Hepatic stellate cell (primary cell): Measurements from ENCODE around the gene PPFIA4.

Experiments
- DNase-seq: peaks from one replicate; pipeline ENCODE4 v3.0.0; 2011; ENCODE audit warnings: low spot score

The PPFIA4 gene

DNA sequence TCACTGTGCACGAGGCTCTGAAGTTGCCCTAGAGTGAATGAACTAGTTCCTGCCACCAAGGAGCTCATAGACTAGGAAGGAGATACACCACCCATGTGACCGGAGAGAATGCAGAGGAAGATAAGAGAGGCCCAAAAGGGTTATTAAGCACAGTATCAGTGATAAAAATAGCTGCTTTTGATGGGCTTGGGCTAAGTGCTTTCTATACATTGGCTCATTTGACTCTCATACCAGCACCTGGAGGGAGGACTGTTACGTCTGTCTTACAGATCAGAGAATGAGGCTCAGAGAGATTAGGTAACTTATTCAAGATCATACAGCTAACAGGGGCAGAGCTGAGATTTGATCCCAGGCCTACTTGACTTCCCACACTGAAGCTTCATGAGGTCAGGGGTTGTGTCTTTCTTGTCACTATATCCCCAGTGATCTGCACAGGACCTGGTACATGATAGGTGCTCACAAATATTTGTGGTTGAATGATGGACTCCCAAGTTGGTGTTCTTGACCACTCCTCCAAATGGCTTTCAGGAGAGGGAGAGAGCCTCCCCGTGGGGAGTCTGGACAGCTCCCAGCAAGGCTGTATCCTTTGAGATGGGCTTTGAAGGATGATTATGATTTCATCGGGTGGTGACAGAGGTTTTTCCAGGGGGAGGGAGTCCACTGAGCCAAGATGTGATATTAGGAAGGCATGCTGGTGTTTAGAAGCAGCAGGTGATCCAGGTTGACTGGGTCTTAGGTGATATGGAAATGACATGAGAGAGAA, 14.4 kb downstream of the PPFIA4 start:
- DNase-seq = no peak

DNA sequence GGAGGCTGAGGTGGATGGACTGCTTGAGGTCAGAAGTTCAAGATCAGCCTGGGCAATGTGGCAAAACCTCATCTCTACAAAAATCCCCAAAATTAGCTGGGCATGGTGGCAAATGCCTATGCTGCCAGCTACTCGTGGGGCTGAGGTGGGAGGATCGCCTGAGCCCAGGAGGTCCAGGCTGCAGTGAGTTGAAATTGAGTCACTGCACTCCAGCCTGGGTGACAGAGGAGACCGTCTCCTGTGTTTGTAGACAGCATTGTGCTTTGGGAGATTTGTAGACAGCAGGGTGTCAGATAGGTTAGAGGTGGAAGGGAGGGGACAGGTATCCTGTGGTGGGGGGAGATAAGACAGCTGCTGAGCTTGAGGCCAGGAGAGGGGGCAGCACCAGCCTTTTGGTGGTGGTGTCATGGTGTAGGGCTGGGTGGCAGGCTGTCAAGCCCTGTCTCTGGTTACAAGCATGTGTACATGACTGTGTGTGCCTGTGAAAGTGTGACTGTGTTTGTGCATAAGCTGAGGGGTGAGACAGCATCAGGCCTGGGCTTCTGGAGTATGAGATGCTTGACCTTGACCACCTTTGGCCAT, 15.2 kb downstream of the PPFIA4 start:
- no peak for DNase-seq

- DNase-seq = no peak
Measured at GRCh38 chr1:203043830-203044545, 17.7 kb downstream of the PPFIA4 start.

DNA sequence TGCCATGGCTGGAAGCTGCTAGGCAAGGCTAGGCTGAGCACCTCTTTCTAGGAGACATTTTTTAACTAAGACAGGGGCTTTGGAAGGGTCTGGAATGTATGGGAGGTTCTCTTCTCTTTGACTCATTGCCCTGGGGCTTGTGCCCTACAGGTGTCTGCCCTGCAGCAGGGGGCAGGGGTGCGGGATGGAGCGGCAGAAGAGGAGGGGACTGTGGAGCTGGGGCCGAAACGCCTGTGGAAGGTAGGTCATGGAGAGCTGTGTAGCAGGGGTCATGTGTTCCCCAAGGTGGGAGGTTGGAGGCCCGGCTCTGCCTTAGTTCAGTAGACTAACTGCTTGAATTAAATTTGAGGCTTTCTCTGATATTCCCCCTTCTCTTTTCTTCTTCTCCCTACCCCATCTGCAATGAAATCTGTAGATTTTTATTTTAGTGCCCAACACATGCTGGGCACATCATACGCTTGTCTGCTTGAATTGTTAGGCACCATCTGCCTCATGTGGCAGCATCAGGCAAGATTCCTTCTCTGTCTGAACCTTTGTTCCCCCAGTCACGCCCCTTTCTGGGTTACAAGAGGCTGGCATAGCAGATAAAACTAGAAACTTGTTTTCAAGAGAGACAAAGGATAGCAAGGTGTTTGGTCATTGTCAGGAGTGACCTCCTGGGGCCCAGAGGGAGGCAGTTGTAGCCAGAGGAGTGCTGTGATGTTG, 18.4 kb downstream of the PPFIA4 start:
- DNase-seq = no peak

- DNase-seq = no peak
Measured at GRCh38 chr1:203045336-203045735, 19.0 kb downstream of the PPFIA4 start.

DNA sequence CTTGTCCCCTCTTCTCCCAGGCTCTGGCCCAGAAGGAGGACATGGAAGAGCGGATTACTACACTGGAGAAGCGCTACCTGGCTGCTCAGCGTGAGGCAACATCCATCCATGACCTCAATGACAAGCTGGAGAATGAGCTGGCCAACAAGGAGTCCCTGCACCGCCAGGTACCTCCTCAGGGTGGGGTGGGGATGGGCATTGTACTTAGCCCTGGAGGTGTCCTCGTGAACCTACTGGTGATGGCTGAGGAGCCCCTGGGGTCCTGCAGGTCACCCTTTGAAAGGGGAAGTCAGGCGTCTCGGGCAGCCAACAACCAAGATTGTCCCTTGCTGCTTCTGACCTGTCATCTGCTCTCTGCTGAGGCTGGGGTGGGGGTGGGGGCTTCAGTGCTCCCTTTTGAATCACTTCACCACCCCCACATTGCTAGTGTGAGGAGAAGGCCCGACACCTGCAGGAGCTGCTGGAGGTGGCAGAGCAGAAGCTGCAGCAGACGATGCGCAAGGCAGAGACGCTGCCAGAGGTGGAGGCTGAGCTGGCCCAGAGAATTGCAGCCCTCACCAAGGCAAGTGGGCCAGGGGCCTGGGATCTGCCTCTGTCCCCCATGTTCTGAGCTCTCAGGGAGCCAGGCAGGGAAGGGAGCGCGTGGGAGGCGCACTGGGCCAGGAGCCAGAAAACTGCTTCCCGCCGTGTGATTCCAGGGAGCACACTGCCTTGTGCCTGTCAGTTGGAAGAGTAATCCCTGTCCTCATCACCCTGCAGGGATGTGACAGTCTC, 19.7 kb downstream of the PPFIA4 start:
- no peak for DNase-seq

GRCh38 chr1:203046984-203047630, 20.8 kb downstream of the PPFIA4 start:
- DNase-seq = peak; percentile 93

GRCh38 chr1:203048086-203048485, 21.8 kb downstream of the PPFIA4 start:
- DNase-seq = no peak

- no peak for DNase-seq
Measured at GRCh38 chr1:203048555-203049051, 22.3 kb downstream of the PPFIA4 start.

DNA sequence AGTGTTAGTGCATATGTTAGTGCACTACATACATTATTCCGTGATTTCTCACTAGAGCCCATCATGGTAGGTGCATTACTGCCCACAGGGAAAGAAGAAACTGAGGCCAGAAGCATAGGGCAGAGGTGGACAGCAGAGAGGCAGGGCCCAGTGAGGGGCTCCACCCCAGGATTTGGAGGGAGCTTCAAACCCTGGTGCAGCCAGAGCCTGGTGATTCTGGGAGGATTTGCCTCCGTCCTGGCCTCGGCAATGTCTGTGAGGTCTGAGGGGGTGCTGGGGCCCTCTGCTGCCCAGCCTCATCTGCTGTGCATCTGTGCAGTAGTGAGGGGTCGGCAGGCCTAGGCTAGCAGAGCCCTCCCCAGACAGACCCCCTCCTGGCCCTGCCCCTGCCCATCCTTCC, 22.8 kb downstream of the PPFIA4 start:
- DNase-seq = no peak

GRCh38 chr1:203049576-203050180, 23.4 kb downstream of the PPFIA4 start:
- DNase-seq = no peak

DNA sequence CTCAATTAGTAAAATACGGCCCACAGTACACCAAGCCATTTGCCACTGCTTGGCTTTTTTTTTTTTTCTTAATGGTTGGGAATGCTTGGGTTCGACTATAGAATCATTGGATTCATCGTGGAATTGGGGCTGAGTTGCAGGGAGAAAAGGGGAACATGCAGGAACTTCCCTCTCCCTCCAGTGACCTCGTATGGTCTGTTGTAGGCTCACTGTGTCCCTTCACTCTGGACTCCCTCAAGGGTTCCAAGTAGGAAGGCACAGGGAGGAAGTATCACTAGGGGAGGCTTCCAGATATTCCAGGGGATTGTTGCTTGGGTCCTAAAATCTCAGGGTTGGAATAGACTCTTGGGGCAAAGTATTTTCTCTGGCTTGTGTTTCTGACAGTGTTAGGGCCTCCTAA, 24.5 kb downstream of the PPFIA4 start:
- DNase-seq = no peak

GRCh38 chr1:203051841-203052324, 25.6 kb downstream of the PPFIA4 start:
- no peak for DNase-seq

- no peak for DNase-seq
Measured at GRCh38 chr1:203052601-203053000, 26.3 kb downstream of the PPFIA4 start.

- DNase-seq = no peak
Measured at GRCh38 chr1:203054184-203054583, 27.9 kb downstream of the PPFIA4 start.

GRCh38 chr1:203054642-203055041, 28.4 kb downstream of the PPFIA4 start:
- no peak for DNase-seq

GRCh38 chr1:203055161-203055799, 29.0 kb downstream of the PPFIA4 start:
- DNase-seq = no peak

GRCh38 chr1:203056012-203056411, 29.7 kb downstream of the PPFIA4 start:
- DNase-seq = no peak

DNA sequence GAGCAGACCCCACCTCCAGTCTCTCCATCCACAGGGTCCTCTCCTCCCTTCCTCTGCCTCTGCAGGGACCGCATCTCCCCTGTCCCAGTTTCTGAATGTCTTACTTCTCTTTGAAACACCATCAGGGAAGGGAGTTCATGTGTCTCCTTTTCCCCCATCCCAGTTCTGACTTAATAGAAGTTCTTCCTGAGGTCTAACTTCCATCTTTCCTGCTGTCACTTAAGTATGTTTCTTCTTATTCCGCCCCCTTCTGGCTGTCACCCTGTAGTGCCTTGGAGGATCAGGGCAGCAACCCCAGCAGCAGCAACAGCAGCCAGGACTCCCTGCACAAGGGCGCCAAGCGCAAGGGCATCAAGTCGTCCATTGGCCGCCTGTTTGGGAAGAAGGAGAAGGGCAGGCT, 30.2 kb downstream of the PPFIA4 start:
- no peak for DNase-seq
